Activated CD4-positive, alpha-beta T cell treated with anti-CD3 and anti-CD28 coated beads, Interleukin-2, amount 50 U/mL, for 1 hour (primary cell): ENCODE results near the gene TRPC4.

ENCODE experiments used
- DNase-seq: peaks from one replicate; pipeline ENCODE4 v3.0.0-alpha.2; 2020

Gene TRPC4

GRCh38 chr13:37715606-37716015, 154.0 kb downstream of the TRPC4 start:
- no peak for DNase-seq

GRCh38 chr13:37709318-37709717, 160.3 kb downstream of the TRPC4 start:
- DNase-seq: no peak

GRCh38 chr13:37707739-37708500, 161.7 kb downstream of the TRPC4 start:
- no peak for DNase-seq

- DNase-seq: no peak
These were observed 163.5 kb downstream of the TRPC4 start for GRCh38 chr13:37706041-37706440.

GRCh38 chr13:37701972-37702371, 167.6 kb downstream of the TRPC4 start:
- no peak for DNase-seq

- no peak for DNase-seq
These were observed 168.3 kb downstream of the TRPC4 start for GRCh38 chr13:37701306-37701705.

GRCh38 chr13:37700887-37701286, 168.7 kb downstream of the TRPC4 start:
- no peak for DNase-seq

GRCh38 chr13:37695200-37695599, 174.4 kb downstream of the TRPC4 start:
- DNase-seq: no peak

GRCh38 chr13:37690361-37690760, 179.2 kb downstream of the TRPC4 start:
- DNase-seq: no peak

GRCh38 chr13:37686501-37686900, 183.1 kb downstream of the TRPC4 start:
- no peak for DNase-seq

- no peak for DNase-seq
These were observed 184.4 kb downstream of the TRPC4 start for GRCh38 chr13:37685206-37685605.

GRCh38 chr13:37682496-37682895, 187.1 kb downstream of the TRPC4 start:
- DNase-seq: no peak

- DNase-seq: no peak
These were observed 188.1 kb downstream of the TRPC4 start for GRCh38 chr13:37681281-37682032.

GRCh38 chr13:37680137-37680536, 189.4 kb downstream of the TRPC4 start:
- DNase-seq: no peak

GRCh38 chr13:37679043-37679442, 190.5 kb downstream of the TRPC4 start:
- DNase-seq: no peak

- no peak for DNase-seq
These were observed 199.7 kb downstream of the TRPC4 start for GRCh38 chr13:37669845-37670244.

- DNase-seq: no peak
These were observed 201.9 kb downstream of the TRPC4 start for GRCh38 chr13:37667702-37668101.

- no peak for DNase-seq
These were observed 203.5 kb downstream of the TRPC4 start for GRCh38 chr13:37666036-37666435.

GRCh38 chr13:37665420-37665819, 204.2 kb downstream of the TRPC4 start:
- no peak for DNase-seq

GRCh38 chr13:37663724-37664123, 205.8 kb downstream of the TRPC4 start:
- DNase-seq: no peak

GRCh38 chr13:37662624-37663023, 206.9 kb downstream of the TRPC4 start:
- DNase-seq: no peak

GRCh38 chr13:37657956-37658355, 211.6 kb downstream of the TRPC4 start:
- DNase-seq: no peak

GRCh38 chr13:37657134-37657533, 212.4 kb downstream of the TRPC4 start:
- no peak for DNase-seq

- no peak for DNase-seq
These were observed 213.2 kb downstream of the TRPC4 start for GRCh38 chr13:37656247-37656940.
